Stimulated activated CD4-positive, alpha-beta T cell treated with anti-CD3 and anti-CD28 coated beads, TNF-alpha, amount 100 ng/mL, for 48 hours (primary cell): ENCODE measurements around the gene DNAH14.
"Not testable (repeated sequence)": the region's sequence is repeated elsewhere in the genome, so short reads cannot be mapped to it uniquely, and the experiment has no call there.

Source experiments
- DNase-seq, 3 donors: peaks; one replicate each; pipeline ENCODE4 v3.0.0-alpha.2; 2020; ENCODE audit warnings: low read depth in 3 of 3

DNAH14 gene

DNA sequence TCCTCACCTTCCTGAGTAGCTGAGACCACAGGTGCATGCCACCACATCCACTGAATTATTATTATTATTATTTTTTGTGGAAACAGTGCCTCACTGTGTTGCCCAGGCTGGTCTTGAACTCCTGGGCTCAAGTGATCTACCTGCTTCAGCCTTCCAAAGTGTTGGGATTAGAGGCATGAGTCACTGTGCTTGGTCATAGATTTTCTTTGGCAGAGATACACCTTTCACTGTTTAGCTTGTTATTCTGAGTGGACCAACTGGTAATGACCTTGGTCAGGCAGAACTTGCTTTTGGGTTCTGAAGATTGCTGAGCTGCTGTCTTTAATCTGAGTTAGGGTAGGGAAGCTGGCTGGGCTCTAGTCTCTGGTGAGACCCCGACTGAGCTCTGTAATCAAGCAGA lies 66.8 kb downstream of the DNAH14 start:
- no peak for DNase-seq

DNA sequence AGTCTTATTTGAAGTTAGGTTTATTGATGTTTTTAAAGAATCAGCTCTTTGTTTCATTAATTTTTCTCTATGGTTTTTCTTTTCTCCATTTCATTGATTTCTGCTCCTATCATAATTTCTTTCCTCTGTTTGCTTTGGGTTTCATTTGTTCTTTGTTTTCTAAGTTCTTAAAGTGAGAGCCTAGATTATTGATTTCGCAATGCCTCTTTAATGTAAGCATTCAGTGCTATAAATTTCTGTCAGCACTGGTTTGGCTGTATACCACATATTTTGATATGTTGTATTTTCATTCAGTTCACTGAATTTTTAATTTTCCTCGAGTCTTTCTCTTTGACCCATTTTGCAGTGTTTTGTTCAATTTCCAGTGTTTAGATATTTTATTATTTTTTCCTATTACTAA lies 68.7 kb downstream of the DNAH14 start:
- DNase-seq: no peak

DNA sequence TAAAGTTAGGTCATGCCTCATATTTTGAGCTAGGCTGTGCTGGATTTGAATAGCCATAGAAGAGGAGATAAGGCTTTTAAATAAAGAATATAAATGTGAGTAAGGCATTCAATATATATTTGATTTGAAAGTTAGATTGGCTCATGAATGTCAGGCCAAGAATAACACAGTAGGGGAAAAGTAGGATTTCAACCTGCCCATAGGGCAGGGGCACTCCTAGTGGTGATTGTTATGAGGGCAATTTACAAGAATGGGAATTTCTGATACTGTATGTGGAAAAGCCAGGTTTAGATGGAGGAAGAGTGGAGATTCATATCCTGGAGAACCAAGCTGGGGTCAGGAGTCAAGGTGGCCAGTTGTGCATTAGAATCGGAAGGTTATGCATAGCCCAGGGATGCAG lies 74.9 kb downstream of the DNAH14 start:
- DNase-seq: no peak

DNA sequence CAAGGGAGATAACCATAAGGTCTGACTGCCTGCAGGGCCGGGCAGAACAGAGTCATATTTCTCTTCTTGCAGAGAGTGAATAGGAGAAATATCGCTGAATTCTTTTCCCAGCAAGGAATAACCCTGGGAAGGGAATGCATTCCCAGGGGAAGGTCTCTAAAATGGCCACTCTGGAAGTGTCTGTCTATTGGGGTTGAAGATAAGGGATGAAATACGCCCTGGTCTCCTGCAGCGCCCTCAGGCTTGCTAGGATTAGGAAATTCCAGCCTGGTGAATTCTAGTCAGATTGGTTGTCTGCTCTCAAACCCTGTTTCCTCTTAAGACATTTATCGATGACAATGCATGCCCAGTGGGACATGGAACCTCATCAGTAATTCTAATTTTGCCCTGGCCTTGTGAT lies 76.9 kb downstream of the DNAH14 start:
- not testable (repeated sequence) for DNase-seq

DNA sequence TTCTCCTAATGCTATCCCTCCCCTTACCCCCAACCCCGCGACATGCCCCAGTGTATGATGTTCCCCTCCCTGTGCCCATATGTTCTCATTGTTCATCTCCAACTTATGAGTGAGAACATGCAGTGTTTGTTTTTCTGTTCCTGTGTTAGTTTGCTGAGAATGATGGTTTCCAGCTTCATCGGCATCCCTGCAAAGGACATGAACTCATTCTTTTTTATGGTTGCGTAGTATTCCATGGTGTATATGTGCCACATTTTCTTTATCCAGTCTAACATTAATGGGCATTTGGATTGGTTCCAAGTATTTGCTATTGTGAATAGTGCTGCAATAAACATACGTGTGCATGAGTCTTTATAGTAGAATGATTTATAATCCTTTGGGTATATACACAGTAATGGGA lies 78.6 kb downstream of the DNAH14 start:
- DNase-seq: not testable (repeated sequence)

DNA sequence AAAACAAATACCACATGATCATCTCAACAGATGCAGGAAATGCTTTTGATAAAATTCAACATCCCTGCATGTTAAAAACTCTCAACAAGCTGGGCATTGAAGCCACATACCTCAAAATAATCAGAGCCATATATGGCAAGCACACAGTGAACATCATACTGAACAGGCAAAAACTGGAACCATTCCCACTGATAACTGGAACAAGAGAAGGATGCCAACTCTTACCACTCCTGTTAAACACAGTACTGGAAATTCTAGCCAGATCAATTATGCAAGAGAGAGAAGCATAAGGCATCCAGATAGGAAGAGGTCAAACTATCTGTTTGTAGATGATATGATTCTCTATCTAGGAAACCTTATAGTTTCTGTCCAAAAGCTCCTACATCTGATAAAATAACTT lies 91.6 kb downstream of the DNAH14 start:
- no peak for DNase-seq

DNA sequence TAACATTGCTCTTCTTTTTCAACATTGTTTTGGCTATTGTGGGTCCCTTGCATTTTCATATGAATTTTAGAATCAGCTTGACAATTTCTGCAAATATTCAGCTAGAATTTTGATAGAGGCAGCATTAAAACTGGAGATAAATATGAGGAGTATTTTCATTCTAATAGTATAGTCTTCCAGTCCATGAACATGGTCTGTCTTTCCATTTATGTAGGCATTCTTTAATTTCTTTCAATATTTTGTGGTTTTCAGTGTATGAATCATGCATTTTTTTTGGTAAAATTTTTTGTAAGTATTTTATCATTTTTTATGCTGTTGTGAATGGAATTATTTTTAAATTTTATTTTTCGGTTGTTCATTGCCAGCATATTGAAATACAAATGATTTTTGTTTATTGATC lies 97.2 kb downstream of the DNAH14 start:
- DNase-seq: no peak

DNA sequence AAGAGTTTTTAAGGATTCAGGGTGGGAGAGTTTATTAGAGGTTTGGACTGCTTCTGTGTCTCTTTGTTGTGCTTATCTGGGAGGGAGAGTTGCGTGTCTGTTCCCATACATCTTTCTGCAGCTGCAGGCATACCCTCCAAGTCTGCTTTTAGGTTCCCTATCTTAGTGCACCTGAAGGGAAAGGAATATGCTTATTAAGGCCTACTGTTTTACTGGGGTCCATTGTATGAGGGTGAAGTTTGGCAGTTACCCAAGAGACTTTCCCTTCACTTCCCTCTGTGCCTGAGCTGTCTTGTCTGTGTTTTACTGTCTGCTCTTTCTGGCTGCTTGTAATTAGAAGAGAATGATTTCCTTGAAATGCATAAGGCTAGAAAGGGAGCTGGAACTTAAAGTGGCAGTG lies 107.0 kb downstream of the DNAH14 start:
- DNase-seq: not testable (repeated sequence)

DNA sequence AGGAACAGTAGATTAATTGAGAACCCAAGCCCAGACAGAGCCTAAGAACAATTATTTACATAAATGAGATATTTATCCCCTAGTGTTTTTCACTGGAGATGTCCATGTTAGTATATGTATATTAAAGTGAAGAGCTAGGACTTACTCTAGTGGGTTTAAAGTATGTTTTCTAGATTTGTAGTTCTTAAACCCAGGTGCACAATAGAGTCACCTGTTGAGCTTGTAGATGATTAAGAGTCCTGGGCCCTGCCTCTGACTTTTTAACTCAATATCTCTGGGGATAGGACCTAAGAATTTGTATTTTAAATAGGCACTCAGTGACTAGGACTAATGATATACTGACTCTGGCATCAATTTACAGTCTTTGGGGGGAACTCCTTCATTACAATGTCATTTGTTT lies 112.8 kb downstream of the DNAH14 start:
- DNase-seq: no peak

DNA sequence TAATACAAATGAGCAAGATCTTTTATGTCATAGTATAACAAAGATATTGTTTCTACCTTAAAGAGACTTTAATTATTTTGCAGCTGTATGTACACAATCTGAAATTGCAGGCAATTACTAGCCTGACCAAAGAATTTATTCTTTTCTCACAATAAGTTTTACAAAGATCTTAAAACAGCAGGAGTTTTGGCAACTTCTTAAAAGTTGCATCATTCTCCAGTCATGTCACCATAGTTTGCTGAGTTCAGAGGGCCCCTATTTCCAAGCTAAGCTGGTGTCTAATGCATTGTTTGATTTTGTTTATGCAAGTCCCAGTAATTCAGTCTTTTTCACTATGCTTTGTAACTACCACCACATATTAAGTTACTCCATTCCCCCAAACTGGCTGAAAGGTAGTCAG lies 114.8 kb downstream of the DNAH14 start:
- no peak for DNase-seq

DNA sequence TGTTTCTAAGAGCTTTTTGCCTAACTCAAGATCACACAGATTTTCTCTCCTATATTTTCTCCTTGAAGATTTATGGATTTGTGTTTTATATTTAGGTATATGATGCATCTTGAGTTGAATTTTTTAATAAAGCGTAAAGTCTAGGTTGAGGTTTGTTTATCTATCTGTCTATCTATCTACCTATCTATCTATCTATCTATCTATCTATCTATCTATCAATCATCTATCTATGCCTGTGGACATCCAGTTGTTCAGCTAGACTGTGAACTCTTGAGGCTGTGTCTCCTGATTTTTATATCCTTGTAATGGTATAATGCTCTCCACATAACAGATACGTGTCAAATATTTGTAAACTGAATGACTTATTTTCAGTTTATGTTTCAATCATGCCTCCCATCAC lies 120.1 kb downstream of the DNAH14 start:
- DNase-seq: no peak

DNA sequence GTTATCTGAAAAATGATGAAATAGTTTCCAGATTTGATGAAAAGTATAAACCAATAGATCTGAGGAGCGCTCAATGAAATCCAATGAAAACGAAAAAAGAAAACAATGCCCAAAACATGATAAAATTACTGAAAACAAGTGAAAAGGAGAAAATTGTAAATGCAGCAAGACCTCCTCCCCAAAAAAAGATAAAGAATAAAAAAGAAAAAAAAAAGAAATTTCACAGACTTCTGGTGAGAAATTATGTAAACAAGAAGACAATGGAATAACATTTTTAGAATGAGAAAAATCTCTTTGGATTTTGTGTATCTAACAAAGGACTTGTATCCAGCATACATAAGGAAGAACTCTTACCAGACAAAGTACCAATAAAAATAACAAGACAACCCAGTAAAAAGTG lies 134.2 kb downstream of the DNAH14 start:
- no peak for DNase-seq

DNA sequence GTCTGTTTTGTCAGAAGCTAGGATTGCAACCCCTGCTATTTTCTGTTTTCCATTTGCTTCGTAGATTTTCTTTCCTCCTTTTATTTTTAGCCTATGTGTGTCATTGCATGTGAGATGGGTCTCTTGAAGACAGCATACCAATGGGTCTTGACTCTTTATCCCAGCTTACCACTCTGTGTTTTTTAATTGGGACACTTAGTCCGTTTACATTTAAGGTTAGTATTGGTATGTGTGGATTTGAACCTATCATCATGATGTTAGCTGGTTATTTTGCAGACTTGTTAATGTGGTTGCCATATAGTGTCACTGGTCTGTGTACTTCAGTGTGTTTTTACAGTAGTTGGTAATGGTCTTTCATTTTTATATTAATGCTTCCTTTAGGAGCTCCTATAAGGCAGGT lies 141.5 kb downstream of the DNAH14 start:
- no peak for DNase-seq

DNA sequence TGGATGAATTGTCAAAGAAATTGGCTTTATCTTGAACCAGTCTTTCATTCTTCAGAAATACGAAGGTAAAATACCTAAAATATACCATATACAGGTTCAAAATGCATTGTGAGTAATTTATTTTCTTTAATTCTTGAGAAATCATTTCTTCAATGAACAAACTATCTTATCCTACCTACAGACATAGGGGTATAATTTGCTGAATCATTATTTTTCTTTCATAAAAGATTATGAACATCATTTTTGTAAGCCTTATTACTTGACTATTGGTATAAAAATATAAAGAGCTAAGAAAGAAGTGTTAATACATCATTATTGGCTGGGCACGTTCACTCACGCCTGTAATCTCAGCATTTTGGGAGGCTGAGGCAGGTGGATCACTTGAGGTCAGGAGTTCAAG lies 167.7 kb downstream of the DNAH14 start:
- no peak for DNase-seq

DNA sequence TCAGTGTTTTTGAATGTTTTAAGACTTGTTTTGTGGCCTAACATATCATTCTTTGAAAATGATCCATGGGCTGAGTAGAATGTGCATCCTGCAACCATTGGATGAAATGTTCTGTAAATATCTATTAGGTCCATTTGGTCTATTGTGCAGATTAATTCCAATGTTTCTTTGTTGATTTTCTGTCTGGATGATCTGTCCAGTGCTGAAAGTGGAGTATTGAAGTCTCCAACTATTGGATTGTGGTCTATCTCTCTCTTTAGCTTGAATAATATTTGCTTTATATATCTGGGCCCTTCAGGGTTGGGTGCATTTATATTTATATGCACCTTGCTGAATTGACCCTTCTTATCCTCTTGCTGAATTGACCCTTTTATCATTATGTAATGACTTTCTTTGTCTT lies 181.5 kb downstream of the DNAH14 start:
- no peak for DNase-seq

DNA sequence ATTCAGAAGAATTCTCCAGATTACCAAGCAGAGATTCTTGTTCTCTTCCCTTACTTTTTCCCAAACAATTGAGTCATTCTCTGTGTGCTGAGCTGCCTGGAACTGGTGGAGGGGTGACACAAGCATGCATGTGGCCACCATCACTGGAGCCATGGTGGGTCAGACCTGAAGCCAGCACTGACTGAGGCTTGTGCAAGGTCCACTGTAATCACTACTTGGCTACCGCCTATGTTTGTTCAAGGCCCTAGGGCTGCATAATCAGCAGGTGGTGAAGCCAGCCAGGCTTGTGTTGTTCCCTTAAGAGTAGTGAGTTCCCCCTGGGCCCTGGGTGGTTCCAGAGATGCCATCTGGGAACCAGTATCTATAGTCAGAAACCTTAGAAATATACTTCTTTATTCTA lies 183.8 kb downstream of the DNAH14 start:
- no peak for DNase-seq

DNA sequence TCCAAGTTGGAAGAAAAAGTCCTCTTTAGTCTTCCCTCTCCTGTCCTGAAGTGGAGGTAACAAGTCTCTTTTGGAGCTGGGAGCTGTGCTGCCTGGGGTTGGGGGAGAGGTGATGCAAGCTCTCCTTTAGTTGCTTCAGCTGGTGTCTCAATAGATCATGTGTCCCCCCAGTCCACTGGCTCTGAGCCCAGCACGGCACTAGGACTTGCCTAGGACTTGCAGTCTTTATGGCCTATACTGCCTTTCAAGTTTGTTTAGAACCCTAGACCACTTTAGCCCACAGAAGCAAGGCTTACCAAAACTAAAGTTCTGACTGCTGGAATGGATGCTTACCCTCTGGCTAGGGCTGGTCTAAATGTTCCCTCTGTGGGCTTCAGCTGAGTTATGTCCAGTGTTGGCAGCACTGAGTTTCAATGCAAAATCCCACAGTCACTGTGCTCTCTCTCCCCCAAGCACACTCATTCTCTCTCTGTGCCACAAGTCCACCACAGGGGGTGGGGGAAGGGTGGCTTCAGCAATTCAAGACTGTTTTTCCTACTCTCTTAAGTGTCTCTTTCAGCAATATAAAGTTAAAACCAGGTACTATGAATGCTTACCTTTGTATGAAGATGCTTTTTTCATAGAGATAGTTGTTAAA lies 185.0 kb downstream of the DNAH14 start:
- DNase-seq: no peak

DNA sequence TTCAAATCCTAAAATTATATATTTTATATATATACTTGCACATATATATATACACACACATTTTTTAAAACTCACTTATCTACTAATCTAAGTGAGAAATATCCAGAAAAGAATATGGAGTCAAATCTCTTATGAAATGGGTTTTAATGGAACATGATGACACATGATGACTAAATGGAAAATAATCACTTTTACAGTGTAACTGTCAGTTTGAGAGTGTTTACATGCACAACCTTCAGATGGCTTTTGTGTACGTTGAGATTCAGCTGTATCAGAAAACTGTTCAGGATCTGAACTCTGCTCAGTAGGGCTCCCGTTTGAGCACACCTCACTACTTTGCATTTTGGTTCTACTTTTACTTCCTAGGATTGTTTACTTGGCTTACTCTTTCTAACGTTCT lies 189.8 kb downstream of the DNAH14 start:
- DNase-seq: no peak

DNA sequence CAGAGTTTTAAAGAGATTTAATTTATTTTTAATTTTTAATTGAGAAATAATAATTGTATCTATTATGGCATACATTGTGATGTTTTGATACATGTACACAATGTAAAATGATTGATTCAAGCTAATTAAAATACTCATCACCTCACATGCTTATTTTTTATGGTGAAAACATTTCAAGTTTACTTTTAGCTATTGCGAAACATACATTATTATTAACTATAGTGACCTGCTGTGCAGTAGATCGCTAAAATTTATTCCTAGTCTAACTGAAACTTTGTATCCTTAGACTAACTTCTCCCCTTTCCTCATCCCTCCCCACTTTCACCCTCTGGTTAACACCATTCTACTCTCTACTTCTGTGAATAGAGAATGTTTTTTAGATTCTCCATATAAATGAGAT lies 191.6 kb downstream of the DNAH14 start:
- DNase-seq: no peak

DNA sequence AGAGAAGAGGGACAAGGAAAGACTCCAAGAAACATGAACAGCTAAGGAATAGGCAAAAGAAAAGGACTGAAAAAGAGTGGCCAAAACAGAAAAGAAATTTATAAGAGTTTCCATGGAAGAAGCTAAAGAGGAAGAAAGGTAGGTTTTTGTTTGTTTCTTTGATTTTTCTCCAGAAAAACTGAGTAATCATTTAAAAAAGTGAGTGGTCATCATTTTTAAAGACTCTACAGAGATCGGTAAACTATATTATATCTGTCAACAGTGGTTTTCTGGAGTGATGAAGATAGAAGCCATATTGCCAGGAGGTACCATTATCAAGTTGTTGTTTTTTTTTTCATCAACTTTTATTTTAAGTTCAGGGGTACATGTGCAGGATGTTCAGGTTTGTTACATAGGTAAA lies 202.4 kb downstream of the DNAH14 start:
- no peak for DNase-seq

DNA sequence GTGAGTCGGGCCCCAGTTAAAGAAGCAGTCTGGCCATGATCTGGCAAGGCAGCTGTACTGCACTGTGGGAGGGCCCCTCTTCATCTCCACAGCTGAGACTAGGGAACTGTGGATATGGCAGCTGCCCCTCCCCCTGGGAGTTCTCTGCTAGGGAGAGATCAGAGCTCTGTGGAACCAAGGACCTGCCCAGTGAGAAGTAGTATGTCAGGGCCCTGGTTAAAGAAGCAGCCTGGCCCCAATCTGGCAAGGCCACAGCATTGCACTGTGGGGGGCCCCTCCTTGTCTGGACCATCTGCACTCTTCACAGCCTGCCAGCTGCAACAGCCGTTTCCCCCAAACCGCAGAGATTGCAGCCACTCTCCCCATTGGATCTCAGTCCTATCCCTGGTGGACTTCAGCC lies 208.5 kb downstream of the DNAH14 start:
- DNase-seq: no peak

DNA sequence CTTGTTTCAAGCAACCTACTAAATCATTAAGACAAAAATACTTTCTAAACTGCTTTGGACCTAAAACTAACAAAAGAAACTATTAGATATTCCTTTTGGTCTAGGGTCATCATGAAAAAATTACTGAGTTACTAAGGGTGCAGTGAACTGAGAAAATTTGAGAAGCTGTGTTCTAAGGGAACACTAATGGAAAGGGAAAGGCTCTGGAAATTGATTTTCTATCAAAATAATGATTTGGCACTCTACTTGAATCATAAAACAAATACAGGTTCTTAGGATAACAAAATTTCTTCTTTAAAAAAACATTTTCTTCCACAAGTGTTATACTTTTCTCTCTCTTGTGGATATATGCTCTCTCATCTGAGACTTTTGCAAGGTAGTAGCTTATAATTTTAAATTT lies 213.5 kb downstream of the DNAH14 start:
- DNase-seq: no peak

DNA sequence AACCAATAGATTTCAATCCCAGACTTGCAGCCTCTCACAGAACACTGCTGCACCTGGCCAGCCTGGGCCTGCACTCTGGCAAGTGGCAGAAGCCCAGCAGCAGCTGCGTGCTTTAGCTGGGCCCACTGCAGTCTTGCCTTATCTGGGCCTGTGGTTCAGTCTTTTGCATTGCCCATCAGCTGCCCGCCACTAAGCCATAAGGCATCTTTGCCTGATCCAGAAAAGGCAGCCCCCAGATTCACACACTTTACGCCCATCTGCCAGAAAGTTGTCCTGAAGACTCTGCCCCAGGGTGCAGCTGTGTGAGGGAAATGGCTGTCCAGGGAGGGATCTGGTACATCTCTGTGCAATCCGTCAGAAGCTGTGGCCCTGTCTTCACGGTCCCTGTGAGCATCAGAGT lies 217.0 kb downstream of the DNAH14 start:
- DNase-seq: no peak

DNA sequence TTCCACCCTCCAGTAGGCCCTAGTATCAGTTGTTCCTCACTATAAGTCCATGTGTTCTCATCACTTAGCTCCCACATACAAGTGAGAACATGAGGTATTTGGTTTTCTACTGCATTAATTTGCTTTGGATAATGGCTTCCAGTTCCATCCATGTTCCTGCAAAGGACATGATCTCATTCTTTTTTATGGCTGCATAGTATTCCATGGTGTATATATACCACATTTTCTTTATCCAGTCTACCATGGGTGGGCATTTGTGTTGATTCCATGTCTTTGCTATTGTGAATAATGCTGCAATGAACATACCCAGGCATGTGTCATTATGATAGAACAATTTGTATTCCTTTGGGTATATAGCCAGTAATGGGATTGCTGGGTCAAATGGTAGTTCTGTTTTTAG lies 218.3 kb downstream of the DNAH14 start:
- not testable (repeated sequence) for DNase-seq

DNA sequence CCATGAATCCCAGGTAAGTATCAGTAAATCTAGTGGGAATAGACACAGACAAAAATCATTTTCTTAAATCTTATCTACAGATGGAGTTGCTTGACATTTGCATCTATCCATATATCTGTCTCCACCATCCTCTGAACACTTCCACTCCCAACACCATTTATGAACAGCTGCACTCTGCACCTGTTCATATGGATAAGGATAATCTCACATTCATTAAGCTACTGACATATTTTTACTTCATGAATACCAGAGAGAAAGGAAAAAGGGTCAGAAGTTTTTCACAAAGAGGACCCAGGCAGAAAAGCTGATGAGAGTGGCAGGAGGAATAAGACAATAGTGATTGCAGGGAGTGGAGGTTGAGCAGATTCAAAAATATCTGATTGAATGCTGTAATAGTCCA lies 222.6 kb downstream of the DNAH14 start:
- no peak for DNase-seq
